ENCODE data around the gene KIAA1586.

DNA sequence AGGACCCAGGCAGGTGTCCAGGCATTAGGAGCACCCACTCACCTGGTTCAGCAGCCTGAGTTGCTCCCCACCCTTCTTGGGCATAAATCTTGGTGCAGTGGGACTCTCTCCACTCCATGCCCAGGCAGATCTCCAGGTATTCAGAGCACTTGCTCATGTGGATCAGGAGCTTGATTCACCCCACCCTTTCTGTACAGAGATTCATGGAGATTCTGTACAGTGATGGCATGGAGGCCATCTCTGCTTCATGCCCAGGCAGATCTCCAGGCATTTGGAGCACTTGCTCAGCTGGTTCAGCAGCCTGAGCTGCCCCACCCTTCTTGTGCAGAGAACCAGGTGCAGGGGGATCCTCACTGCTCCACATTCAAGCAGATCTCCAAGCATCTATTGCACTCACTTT, 47.4 kb upstream of the KIAA1586 start:
- TF ChIP-seq CTCF (IDR thresholded peaks at IDR 0.05) (no peak), POLR2A (IDR thresholded peaks at IDR 0.05) (no peak)

All from body of pancreas (tissue), 4 donors.